GM10266 (cell line): ENCODE results near the gene FILIP1.

Experiments used
- DNase-seq: peaks from one replicate; pipeline ENCODE4 v3.0.0; 2012; ENCODE audit errors: extremely low spot score
- TF ChIP-seq, protein P1 (sequence below): IDR thresholded peaks from 2 replicates; pipeline ENCODE4 v1.5.1; 2012; ENCODE audit warnings: mild to moderate bottlenecking, low read depth; ENCODE audit not compliant: control insufficient read depth, insufficient read depth; ENCODE audit errors: missing control alignments

FILIP1 gene

DNA sequence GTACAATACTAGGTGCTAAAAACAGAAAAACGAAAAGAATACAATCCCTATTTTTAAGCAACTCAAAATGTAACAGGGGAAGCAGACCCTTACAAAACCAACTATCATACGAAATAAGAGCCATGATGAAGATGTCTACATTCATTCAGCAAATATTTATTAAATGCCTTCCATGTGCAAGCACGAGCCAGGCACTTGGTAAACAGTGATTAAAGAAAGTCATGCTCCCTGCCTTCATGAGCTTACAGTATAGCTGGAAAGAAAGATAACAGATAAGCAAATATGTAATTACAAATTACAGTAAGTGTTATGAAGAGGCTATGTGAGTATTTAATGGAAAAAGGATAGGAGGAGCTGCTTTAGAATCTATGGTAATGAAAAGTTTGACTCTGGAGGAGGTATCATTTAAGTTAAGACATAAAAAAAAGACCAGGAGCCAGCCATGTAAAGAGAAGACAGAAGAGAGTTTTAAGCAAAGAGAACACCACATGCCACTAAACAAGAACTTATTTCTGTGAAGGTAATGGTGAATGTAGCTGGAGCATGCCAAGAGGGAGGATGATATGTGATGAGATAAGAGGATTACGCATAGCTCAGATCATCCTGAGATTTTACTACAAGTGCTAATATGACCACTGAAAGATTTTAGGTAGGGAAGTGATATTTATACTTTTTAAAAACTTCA is 230.7 kb downstream of the FILIP1 start:
- TF ChIP-seq, protein P1, sequence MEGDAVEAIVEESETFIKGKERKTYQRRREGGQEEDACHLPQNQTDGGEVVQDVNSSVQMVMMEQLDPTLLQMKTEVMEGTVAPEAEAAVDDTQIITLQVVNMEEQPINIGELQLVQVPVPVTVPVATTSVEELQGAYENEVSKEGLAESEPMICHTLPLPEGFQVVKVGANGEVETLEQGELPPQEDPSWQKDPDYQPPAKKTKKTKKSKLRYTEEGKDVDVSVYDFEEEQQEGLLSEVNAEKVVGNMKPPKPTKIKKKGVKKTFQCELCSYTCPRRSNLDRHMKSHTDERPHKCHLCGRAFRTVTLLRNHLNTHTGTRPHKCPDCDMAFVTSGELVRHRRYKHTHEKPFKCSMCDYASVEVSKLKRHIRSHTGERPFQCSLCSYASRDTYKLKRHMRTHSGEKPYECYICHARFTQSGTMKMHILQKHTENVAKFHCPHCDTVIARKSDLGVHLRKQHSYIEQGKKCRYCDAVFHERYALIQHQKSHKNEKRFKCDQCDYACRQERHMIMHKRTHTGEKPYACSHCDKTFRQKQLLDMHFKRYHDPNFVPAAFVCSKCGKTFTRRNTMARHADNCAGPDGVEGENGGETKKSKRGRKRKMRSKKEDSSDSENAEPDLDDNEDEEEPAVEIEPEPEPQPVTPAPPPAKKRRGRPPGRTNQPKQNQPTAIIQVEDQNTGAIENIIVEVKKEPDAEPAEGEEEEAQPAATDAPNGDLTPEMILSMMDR: no peak
- DNase-seq: no peak

DNA sequence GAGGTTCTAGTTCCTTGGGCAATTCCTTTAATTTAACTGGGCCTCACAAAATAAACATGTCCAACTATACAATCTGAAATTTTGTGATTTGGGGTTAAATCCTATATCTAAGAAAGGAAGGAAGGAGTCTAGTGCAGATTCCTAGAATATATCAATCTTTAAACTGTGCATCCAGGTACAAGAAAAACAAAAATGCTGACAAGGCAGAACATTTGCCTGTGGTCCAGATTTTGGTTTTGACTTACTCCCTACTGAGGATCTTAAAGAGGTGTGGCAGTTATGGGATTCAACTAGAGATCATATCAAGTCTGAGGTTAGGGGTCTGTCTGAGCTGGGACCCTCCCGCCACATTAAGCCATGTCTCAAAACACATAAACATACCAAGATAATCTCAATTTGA is 232.3 kb downstream of the FILIP1 start:
- TF ChIP-seq, protein P1: no peak
- DNase-seq: no peak

DNA sequence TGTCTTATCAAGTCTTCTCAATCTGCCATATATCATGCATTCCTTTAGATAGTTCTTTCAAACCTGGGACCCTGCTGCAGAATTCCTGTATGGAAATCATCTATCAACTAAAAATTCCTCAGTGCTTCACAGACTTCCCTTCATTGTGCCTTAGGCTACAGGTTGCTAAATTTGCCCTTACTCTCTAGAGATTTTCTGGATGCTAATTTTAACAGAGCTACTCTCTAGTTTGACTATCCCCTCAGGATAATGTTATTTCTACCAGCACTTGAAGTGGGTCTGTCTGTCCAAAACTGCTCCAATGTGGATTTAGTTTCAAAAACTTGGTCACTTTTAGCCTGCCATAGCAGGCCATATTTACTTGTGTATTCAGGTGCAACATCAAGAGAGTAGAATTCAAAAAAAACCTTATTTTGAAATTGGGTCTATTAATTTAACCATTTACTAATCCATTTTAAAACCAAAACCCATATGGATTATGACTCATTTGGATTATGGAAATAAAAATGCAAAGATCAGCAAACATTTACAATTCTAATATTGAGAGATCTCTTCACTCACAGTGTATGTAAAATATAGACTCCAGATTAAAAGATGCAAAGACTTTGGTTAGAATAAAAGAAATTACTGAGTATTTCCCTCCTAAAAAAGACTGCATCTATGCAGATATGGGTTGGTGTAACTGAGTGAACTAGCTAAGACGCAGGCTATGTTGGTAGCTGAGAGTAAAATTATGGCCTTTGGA is 236.1 kb downstream of the FILIP1 start:
- TF ChIP-seq, protein P1: no peak
- no peak for DNase-seq

DNA sequence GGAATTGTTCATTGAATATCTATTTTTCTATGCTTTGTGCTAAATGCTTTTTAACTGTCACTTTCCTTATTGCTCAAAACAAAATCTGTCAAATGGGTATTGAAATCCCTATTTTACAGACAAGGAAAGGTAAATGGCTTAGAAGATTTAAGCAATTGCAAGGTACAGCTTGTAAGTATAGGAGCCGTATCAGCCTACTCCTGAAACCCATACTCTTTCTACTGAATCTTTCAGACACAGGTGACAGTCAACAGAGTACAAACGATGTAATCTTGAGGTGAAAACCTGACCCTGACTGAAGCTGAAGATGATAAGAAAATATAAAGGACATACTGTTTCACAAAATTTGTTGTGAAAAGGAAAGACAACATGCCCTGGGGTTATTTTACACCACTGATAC is 243.0 kb downstream of the FILIP1 start:
- TF ChIP-seq, protein P1: no peak

DNA sequence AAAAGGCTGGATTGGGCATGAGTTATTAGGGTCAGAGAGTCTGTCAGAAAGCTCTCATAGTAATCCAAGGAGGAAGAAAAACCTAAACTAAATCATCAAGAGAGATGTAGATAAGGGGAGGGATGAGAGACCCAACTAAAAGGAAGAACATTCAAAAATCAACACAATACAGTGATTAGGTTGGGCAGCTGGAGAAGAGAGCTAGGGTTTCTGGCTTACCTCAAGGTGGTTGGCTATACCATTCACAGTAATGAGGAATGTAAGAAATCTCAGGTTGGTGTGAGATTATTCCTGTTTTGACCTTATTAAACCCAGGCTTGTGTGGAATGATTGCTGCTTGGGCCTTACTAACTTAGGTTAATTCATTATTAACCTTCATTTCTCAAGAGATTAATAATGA is 243.8 kb downstream of the FILIP1 start:
- TF ChIP-seq, protein P1: no peak
- DNase-seq: no peak

More for the DNA sequence above, 243.0 kb downstream of the FILIP1 start:
- no peak for DNase-seq

DNA sequence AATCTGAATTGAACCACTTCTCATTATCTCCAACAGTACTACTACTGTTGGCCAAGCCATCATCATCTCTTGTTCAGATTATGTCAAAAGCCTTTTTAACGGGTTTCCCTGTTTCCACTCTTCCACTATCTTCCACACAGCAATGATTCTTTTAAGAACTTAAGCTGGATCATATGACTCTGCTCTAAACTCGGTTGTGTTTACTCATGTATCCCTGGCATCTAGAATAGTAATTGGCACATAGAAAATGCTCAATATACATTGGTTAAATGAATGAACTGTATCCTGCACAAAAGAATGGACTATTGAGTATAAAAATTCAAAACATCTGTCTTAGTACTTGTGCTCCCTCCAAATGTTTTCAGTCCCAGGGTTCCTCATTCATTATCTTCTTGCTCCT is 247.2 kb downstream of the FILIP1 start:
- no peak for DNase-seq
- TF ChIP-seq, protein P1: no peak

DNA sequence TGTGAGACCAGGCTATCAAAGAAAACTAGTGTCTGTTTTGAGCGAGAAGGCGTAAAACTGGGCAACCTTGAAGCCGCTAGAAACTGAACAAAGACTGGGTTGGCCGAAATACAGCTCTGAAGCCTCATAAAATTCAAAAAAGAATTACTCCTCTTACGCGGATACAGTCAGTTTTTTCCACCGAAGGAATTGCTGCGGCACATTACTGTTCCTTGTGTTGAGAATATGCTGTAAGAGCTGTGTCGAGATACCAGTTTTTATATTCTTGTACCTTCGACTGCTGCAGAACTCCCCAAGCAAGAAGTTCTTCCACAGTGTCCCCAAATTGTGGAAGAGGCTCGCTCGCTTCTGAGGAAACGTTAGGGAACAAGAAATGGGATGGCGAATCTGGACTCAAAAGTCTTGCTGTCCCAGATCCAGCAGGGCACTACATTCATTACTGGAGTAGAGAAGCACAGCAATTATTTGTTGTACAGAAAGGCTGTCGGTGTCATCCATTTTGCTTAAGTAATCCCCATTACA is 249.5 kb downstream of the FILIP1 start:
- TF ChIP-seq, protein P1: no peak
- no peak for DNase-seq
